ENCODE results near the gene IRF8. TPM values are rescaled to one million over a fixed set of nuclear protein-coding genes. Genes with fewer than 3 reads are reported as not detected.

IRF8 gene
- total RNA-seq, 1 donor from 2014 or later: 0.59 TPM

DNA sequence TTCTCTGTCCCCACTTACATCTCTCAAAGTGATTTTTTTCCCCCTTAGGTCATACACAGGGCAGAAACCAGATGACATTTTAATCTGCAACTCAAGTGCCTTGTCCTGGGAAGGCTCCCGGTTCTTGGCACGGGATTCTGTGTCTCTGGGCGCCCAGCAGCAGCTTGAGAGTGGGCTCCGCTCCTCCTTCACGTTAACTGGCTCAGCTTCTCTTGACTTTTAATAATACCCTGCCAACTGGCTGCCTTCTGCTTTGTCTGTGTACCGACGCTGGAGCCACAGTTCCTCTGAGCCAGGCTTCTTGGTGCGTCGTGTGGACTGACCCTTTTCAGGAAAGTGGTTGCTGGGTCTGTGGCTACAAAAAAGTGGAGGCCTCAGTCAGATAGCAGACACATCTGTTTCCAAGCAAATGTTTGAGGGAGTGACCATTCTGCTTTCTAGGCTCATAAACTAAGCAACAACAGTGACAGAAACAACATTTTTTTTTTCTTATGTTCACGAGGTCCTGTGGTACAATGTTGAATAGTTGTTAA, 64.9 kb downstream of the IRF8 start:
- peaks cover 57% of the 10 kb centered on the region for H3K27me3 Mint-ChIP-seq (ENCODE audit: low read depth, unreplicated experiment)
- no peak for FAIRE-seq

DNA sequence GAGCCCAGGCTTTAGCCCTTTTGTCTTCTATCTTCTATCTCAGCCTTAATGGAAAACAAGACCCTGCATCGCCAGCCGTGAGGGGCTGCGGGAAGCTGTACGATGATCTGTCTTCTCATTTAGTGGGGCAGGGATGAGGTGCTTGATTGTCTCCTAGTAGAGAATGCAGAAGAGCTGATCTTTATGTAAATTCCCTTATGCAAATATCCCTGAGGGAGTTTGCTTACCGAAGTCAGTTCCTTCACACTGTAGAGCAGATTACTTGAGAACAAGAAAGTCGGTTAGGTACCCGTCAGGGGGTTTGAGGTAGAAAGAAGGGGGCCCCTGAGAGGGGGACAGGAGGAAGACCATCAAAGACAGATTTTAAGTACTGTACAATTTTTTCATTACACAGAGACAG, 66.2 kb downstream of the IRF8 start:
- H3K4me1 ChIP-seq (ENCODE audit: insufficient read depth, low read length): peaks cover 11% of the 10 kb centered on the region
- FAIRE-seq (no peak), DNase-seq (ENCODE audit: low read depth) (no peak)
- no peak for TF ChIP-seq EZH2 (IDR thresholded peaks at IDR 0.05; ENCODE audit: insufficient read depth, low read length)
- TF ChIP-seq, protein P1, sequence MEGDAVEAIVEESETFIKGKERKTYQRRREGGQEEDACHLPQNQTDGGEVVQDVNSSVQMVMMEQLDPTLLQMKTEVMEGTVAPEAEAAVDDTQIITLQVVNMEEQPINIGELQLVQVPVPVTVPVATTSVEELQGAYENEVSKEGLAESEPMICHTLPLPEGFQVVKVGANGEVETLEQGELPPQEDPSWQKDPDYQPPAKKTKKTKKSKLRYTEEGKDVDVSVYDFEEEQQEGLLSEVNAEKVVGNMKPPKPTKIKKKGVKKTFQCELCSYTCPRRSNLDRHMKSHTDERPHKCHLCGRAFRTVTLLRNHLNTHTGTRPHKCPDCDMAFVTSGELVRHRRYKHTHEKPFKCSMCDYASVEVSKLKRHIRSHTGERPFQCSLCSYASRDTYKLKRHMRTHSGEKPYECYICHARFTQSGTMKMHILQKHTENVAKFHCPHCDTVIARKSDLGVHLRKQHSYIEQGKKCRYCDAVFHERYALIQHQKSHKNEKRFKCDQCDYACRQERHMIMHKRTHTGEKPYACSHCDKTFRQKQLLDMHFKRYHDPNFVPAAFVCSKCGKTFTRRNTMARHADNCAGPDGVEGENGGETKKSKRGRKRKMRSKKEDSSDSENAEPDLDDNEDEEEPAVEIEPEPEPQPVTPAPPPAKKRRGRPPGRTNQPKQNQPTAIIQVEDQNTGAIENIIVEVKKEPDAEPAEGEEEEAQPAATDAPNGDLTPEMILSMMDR (IDR thresholded peaks at IDR 0.05; ENCODE audit: insufficient read depth, low read depth, low read length): no peak
- H3K9me3 Mint-ChIP-seq (ENCODE audit: unreplicated experiment): peaks cover 7% of the 10 kb centered on the region
- H3K27ac ChIP-seq (ENCODE audit: low read depth, low read length): no peak overlapping the region
- H2AFZ ChIP-seq (ENCODE audit: low read depth, low read length): no peak overlapping the region
- H4K20me1 ChIP-seq (ENCODE audit: insufficient read depth, low read length): no peaks in the 10 kb centered on the region
- no peaks in the 10 kb centered on the region for H3K9me3 ChIP-seq (ENCODE audit: insufficient read depth, low read depth, low read length)
- no peak overlapping the region for H3K4me3 ChIP-seq (ENCODE audit: insufficient read depth, low read depth, low read length)
- peaks cover 23% of the 10 kb centered on the region for H3K27me3 ChIP-seq (ENCODE audit: insufficient read depth, low read length)
- H3K79me2 ChIP-seq (ENCODE audit: insufficient read depth, low read length): no peaks in the 10 kb centered on the region
- peaks cover 3% of the 10 kb centered on the region for H3K36me3 Mint-ChIP-seq (ENCODE audit: low read depth, unreplicated experiment)
- peaks cover 51% of the 10 kb centered on the region for H3K27me3 Mint-ChIP-seq (ENCODE audit: low read depth, unreplicated experiment)
- no peak overlapping the region for H3K4me3 Mint-ChIP-seq (ENCODE audit: unreplicated experiment)
- no peaks in the 10 kb centered on the region for H3K36me3 ChIP-seq (ENCODE audit: insufficient read depth, low read length)
- H3K27ac Mint-ChIP-seq (ENCODE audit: unreplicated experiment): no peak overlapping the region
- H3K4me1 Mint-ChIP-seq (ENCODE audit: low read depth, unreplicated experiment): peaks cover 21% of the 10 kb centered on the region
- no peak overlapping the region for H3K9ac ChIP-seq (ENCODE audit: low read length)
- H3K4me2 ChIP-seq (ENCODE audit: low read length): no peak overlapping the region

More for the DNA sequence above, 64.9 kb downstream of the IRF8 start:
- DNase-seq (ENCODE audit: low read depth): peak; percentile 12
- TF ChIP-seq, protein P1 (IDR thresholded peaks at IDR 0.05; ENCODE audit: insufficient read depth, low read depth, low read length): no peak
- no peak for TF ChIP-seq EZH2 (IDR thresholded peaks at IDR 0.05; ENCODE audit: insufficient read depth, low read length)
- H3K9me3 Mint-ChIP-seq (ENCODE audit: unreplicated experiment): peaks cover 7% of the 10 kb centered on the region
- Histone ChIP-seq H3K27me3 (ENCODE audit: insufficient read depth, low read length) (peaks cover 33% of the 10 kb centered on the region), H3K27ac (ENCODE audit: low read depth, low read length) (no peak overlapping the region), H3K9me3 (ENCODE audit: insufficient read depth, low read depth, low read length) (no peaks in the 10 kb centered on the region), H3K9ac (ENCODE audit: low read length) (no peak overlapping the region), H3K79me2 (ENCODE audit: insufficient read depth, low read length) (no peaks in the 10 kb centered on the region), H3K36me3 (ENCODE audit: insufficient read depth, low read length) (no peaks in the 10 kb centered on the region), H3K4me3 (ENCODE audit: insufficient read depth, low read depth, low read length) (no peak overlapping the region), H2AFZ (ENCODE audit: low read depth, low read length) (no peak overlapping the region), H3K4me1 (ENCODE audit: insufficient read depth, low read length) (no peaks in the 10 kb centered on the region), H3K4me2 (ENCODE audit: low read length) (no peak overlapping the region), H4K20me1 (ENCODE audit: insufficient read depth, low read length) (no peaks in the 10 kb centered on the region)
- H3K4me1 Mint-ChIP-seq (ENCODE audit: low read depth, unreplicated experiment): peaks cover 9% of the 10 kb centered on the region
- no peak overlapping the region for H3K27ac Mint-ChIP-seq (ENCODE audit: unreplicated experiment)
- no peak overlapping the region for H3K4me3 Mint-ChIP-seq (ENCODE audit: unreplicated experiment)
- H3K36me3 Mint-ChIP-seq (ENCODE audit: low read depth, unreplicated experiment): peaks cover 3% of the 10 kb centered on the region

DNA sequence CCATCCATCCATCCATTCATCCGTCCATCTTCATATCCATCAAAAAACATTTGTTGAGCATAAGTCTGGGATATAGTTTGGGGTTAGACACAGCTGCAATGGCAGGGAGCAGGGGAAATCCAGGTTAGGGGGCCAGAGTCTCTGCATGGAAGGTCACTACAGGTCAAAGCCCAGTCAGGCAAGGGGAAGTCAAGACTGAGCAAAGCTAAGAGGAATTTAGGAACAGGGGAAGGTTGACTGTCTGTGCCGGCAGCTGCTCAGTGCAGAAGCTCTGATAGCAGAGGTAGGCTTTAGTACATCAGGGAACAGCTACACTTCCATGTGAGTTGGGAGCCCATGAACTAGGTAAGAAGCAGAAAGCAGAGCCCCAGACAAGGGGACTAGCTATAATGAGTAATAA, 68.1 kb downstream of the IRF8 start:
- no peak overlapping the region for H3K27ac ChIP-seq (ENCODE audit: low read depth, low read length)
- peaks cover 22% of the 10 kb centered on the region for H3K27me3 ChIP-seq (ENCODE audit: insufficient read depth, low read length)
- H3K9me3 Mint-ChIP-seq (ENCODE audit: unreplicated experiment): peaks cover 9% of the 10 kb centered on the region
- peaks cover 13% of the 10 kb centered on the region for H3K4me1 ChIP-seq (ENCODE audit: insufficient read depth, low read length)
- peaks cover 3% of the 10 kb centered on the region for H3K36me3 Mint-ChIP-seq (ENCODE audit: low read depth, unreplicated experiment)
- H3K4me3 Mint-ChIP-seq (ENCODE audit: unreplicated experiment): no peak overlapping the region
- H3K27ac Mint-ChIP-seq (ENCODE audit: unreplicated experiment): no peak overlapping the region
- H3K4me2 ChIP-seq (ENCODE audit: low read length): no peak overlapping the region
- H3K9ac ChIP-seq (ENCODE audit: low read length): no peak overlapping the region
- H4K20me1 ChIP-seq (ENCODE audit: insufficient read depth, low read length): no peaks in the 10 kb centered on the region
- H3K36me3 ChIP-seq (ENCODE audit: insufficient read depth, low read length): no peaks in the 10 kb centered on the region
- H3K4me3 ChIP-seq (ENCODE audit: insufficient read depth, low read depth, low read length): no peak overlapping the region
- TF ChIP-seq, protein P1 (IDR thresholded peaks at IDR 0.05; ENCODE audit: insufficient read depth, low read depth, low read length): no peak
- TF ChIP-seq EZH2 (IDR thresholded peaks at IDR 0.05; ENCODE audit: insufficient read depth, low read length): no peak
- no peak for DNase-seq (ENCODE audit: low read depth)
- H3K79me2 ChIP-seq (ENCODE audit: insufficient read depth, low read length): no peaks in the 10 kb centered on the region
- H3K27me3 Mint-ChIP-seq (ENCODE audit: low read depth, unreplicated experiment): peaks cover 53% of the 10 kb centered on the region
- FAIRE-seq: no peak
- H3K4me1 Mint-ChIP-seq (ENCODE audit: low read depth, unreplicated experiment): peaks cover 38% of the 10 kb centered on the region
- no peak overlapping the region for H2AFZ ChIP-seq (ENCODE audit: low read depth, low read length)
- H3K9me3 ChIP-seq (ENCODE audit: insufficient read depth, low read depth, low read length): no peaks in the 10 kb centered on the region

All from astrocyte (in vitro differentiated cells and primary cell).